ENCODE measurements around the gene NDUFS6. TPM values are rescaled to one million over a fixed set of nuclear protein-coding genes. Genes with fewer than 3 reads are reported as not detected.

NDUFS6 gene
- total RNA-seq, 1 experiment from 2014 or later: 104 TPM

GRCh38 chr5:1801967-1802295 lies 724 bp downstream of the NDUFS6 start:
- H3K9ac ChIP-seq (ENCODE audit: low read length): peak overlapping the region; percentile 97
- H3F3A ChIP-seq (ENCODE audit: low read length, unreplicated experiment): no peaks in the 10 kb centered on the region
- no peak for ATAC-seq
- peaks cover 25% of the 10 kb centered on the region for H3K4me1 ChIP-seq (ENCODE audit: insufficient read depth, low read length)
- BruUV-seq (replicated peaks): TSS peak; percentile 24
- peaks cover 57% of the 10 kb centered on the region for H3K36me3 ChIP-seq (ENCODE audit: low read depth, low read length)
- H3K4me3 ChIP-seq (ENCODE audit: low read length): peak overlapping the region; percentile 97
- H3K9me2 ChIP-seq (replicated peaks; ENCODE audit: low read length): no peaks in the 10 kb centered on the region
- H3K79me2 ChIP-seq (ENCODE audit: low read length): peaks cover 96% of the 10 kb centered on the region
- DNase-seq: peak; percentile 25
- CTCF ChIA-PET: no interaction called here
- POLR2A ChIA-PET (ENCODE audit: unreplicated experiment): no interaction called here
- H3K27me3 ChIP-seq (ENCODE audit: low read length): no peaks in the 10 kb centered on the region
- peak overlapping the region; percentile 95 for H3K4me2 ChIP-seq (ENCODE audit: low read length)
- TF ChIP-seq CTCF (conservative IDR thresholded peaks at IDR 0.05; ENCODE audit: low read depth, low read length) (no peak), EZH2phosphoT487 (IDR thresholded peaks at IDR 0.05; ENCODE audit: borderline replicate concordance, low read length) (no peak), EZH2 (IDR thresholded peaks at IDR 0.05; ENCODE audit: low read length, unreplicated experiment) (no peak)
- peak overlapping the region; percentile 60 for H3K27ac ChIP-seq (ENCODE audit: low read length)
- peak overlapping the region; percentile 82 for H2AFZ ChIP-seq (ENCODE audit: low read length)
- peaks cover 12% of the 10 kb centered on the region; the same call in 1 of the 2 replicates for H4K20me1 ChIP-seq (ENCODE audit: low read length)
- intact Hi-C loops (cut with micrococcal nuclease): loop anchor here (2.0 kb wide), 1 partner anchor 29 kb away; no protein-coding TSS in a partner anchor
- H3K9me3 ChIP-seq (ENCODE audit: low read length): no peaks in the 10 kb centered on the region

- Histone ChIP-seq H2AFZ (ENCODE audit: low read length) (no peak overlapping the region), H3K27me3 (ENCODE audit: low read length) (no peaks in the 10 kb centered on the region), H3K4me1 (ENCODE audit: insufficient read depth, low read length) (peaks cover 16% of the 10 kb centered on the region), H3K4me3 (ENCODE audit: low read length) (no peak overlapping the region), H3F3A (ENCODE audit: low read length, unreplicated experiment) (no peaks in the 10 kb centered on the region), H3K79me2 (ENCODE audit: low read length) (peaks cover 96% of the 10 kb centered on the region), H3K9me3 (ENCODE audit: low read length) (no peaks in the 10 kb centered on the region), H3K4me2 (ENCODE audit: low read length) (peak overlapping the region; percentile 95; the same call in 1 of the 2 replicates), H3K36me3 (ENCODE audit: low read depth, low read length) (peaks cover 55% of the 10 kb centered on the region), H4K20me1 (ENCODE audit: low read length) (peaks cover 5% of the 10 kb centered on the region; the same call in 1 of the 2 replicates), H3K9ac (ENCODE audit: low read length) (no peak overlapping the region), H3K9me2 (replicated peaks; ENCODE audit: low read length) (no peaks in the 10 kb centered on the region), H3K27ac (ENCODE audit: low read length) (no peak overlapping the region)
- DNase-seq: no peak
- POLR2A ChIA-PET (ENCODE audit: unreplicated experiment): no interaction called here
- TF ChIP-seq EZH2phosphoT487 (IDR thresholded peaks at IDR 0.05; ENCODE audit: borderline replicate concordance, low read length) (no peak), EZH2 (IDR thresholded peaks at IDR 0.05; ENCODE audit: low read length, unreplicated experiment) (no peak), CTCF (conservative IDR thresholded peaks at IDR 0.05; ENCODE audit: low read depth, low read length) (no peak)
- intact Hi-C loops (cut with micrococcal nuclease): no loop called here
- no TSS peak for BruUV-seq (replicated peaks)
- no peak for ATAC-seq
- CTCF ChIA-PET: no interaction called here
Measured at GRCh38 chr5:1803192-1803591, 2.0 kb downstream of the NDUFS6 start.

- ATAC-seq (no peak), DNase-seq (no peak)
- Histone ChIP-seq H3K9me2 (replicated peaks; ENCODE audit: low read length) (no peaks in the 10 kb centered on the region), H3K27me3 (ENCODE audit: low read length) (no peaks in the 10 kb centered on the region), H3K9me3 (ENCODE audit: low read length) (no peaks in the 10 kb centered on the region), H3K27ac (ENCODE audit: low read length) (no peak overlapping the region), H4K20me1 (ENCODE audit: low read length) (no peaks in the 10 kb centered on the region; the same call in 1 of the 2 replicates), H3K36me3 (ENCODE audit: low read depth, low read length) (peaks cover 61% of the 10 kb centered on the region), H3K4me3 (ENCODE audit: low read length) (no peak overlapping the region), H3K79me2 (ENCODE audit: low read length) (peaks cover 96% of the 10 kb centered on the region), H3K9ac (ENCODE audit: low read length) (no peak overlapping the region), H3K4me1 (ENCODE audit: insufficient read depth, low read length) (peaks cover 9% of the 10 kb centered on the region), H3F3A (ENCODE audit: low read length, unreplicated experiment) (no peaks in the 10 kb centered on the region), H2AFZ (ENCODE audit: low read length) (no peak overlapping the region), H3K4me2 (ENCODE audit: low read length) (no peak overlapping the region)
- CTCF ChIA-PET: no interaction called here
- BruUV-seq (replicated peaks): no TSS peak
- TF ChIP-seq EZH2 (IDR thresholded peaks at IDR 0.05; ENCODE audit: low read length, unreplicated experiment) (no peak), EZH2phosphoT487 (IDR thresholded peaks at IDR 0.05; ENCODE audit: borderline replicate concordance, low read length) (no peak), CTCF (conservative IDR thresholded peaks at IDR 0.05; ENCODE audit: low read depth, low read length) (no peak)
- POLR2A ChIA-PET (ENCODE audit: unreplicated experiment): no interaction called here
- intact Hi-C loops (cut with micrococcal nuclease): no loop called here
Measured at GRCh38 chr5:1804001-1804690, 2.9 kb downstream of the NDUFS6 start.
